Liver (tissue), 3 donors: ENCODE data around the gene PPM1M.

ENCODE experiments used
- CTCF ChIP-seq: fragments of 150-350 bp; IDR thresholded peaks from 2 replicates; pipeline ENCODE4 v1.5.1; 2017; ENCODE audit warnings: improper control_type of control experiment, low read depth, low read length; ENCODE audit not compliant: missing input control
- HNF4G ChIP-seq: IDR thresholded peaks from 2 replicates; pipeline ENCODE4 v1.6.1; 2016; ENCODE audit warnings: antibody characterized with exemption
- RAD21 ChIP-seq, 2 donors: IDR thresholded peaks; 2 replicates each; pipeline ENCODE4 v1.6.1; 2016; ENCODE audit warnings: antibody characterized with exemption in 2 of 2, mild to moderate bottlenecking in 2 of 2
- TAF1 ChIP-seq: conservative IDR thresholded peaks from 2 replicates; pipeline ENCODE4 v1.6.1; 2016; ENCODE audit warnings: antibody characterized with exemption, mild to moderate bottlenecking
- TF ChIP-seq, protein P1 (sequence below): IDR thresholded peaks from 2 replicates; pipeline ENCODE4 v1.6.1; 2016; ENCODE audit warnings: antibody characterized with exemption
- donor health status: healthy.
- donor health status: healthy.

- TF ChIP-seq CTCF: no peak
- no peak for TF ChIP-seq RAD21 (IDR thresholded peaks at IDR 0.05)
- TF ChIP-seq HNF4G: no peak
- TF ChIP-seq, protein P1, sequence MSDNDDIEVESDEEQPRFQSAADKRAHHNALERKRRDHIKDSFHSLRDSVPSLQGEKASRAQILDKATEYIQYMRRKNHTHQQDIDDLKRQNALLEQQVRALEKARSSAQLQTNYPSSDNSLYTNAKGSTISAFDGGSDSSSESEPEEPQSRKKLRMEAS: peak; percentile 45
- no peak for TF ChIP-seq TAF1
These were observed 49.7 kb upstream of the PPM1M start for GRCh38 chr3:52195823-52196331.
